ENCODE results near the gene ASCL5.

Gene ASCL5

GRCh38 chr1:201153474-201154388 lies 26.7 kb upstream of the ASCL5 start:
- peak in 9 of 51 donors; percentile 41 to 86 (median 59) for DNase-seq

- no peak for DNase-seq
Observed at GRCh38 chr1:201149400-201149799, 22.4 kb upstream of the ASCL5 start.

- no peak for DNase-seq
Observed at GRCh38 chr1:201147396-201148015, 20.5 kb upstream of the ASCL5 start.

GRCh38 chr1:201146626-201147390 lies 19.8 kb upstream of the ASCL5 start:
- no peak for DNase-seq

- DNase-seq, result no peak
Observed at GRCh38 chr1:201145816-201146215, 18.8 kb upstream of the ASCL5 start.

GRCh38 chr1:201145132-201145531 lies 18.1 kb upstream of the ASCL5 start:
- no peak for DNase-seq

- no peak for DNase-seq
Observed at GRCh38 chr1:201144701-201145100, 17.7 kb upstream of the ASCL5 start.

GRCh38 chr1:201143726-201144635 lies 17.0 kb upstream of the ASCL5 start:
- DNase-seq, result peak in 8 of 51 donors; percentile 8 to 40 (median 19)

- no peak for DNase-seq
Observed at GRCh38 chr1:201142849-201143725, 16.1 kb upstream of the ASCL5 start.

- peak in 10 of 51 donors; percentile 6 to 36 (median 20) for DNase-seq
Observed at GRCh38 chr1:201142011-201142848, 15.2 kb upstream of the ASCL5 start.

- DNase-seq, result no peak
Observed at GRCh38 chr1:201141418-201141817, 14.4 kb upstream of the ASCL5 start.

GRCh38 chr1:201140941-201141260 lies 13.9 kb upstream of the ASCL5 start:
- no peak for DNase-seq

GRCh38 chr1:201140235-201140940 lies 13.4 kb upstream of the ASCL5 start:
- DNase-seq, result no peak

GRCh38 chr1:201139756-201140155 lies 12.8 kb upstream of the ASCL5 start:
- no peak for DNase-seq

- DNase-seq, result no peak
Observed at GRCh38 chr1:201139306-201139705, 12.3 kb upstream of the ASCL5 start.

- peak in 1 of 51 donors; percentile 5 for DNase-seq
Observed at GRCh38 chr1:201138311-201138840, 11.4 kb upstream of the ASCL5 start.

- peak in 28 of 51 donors; percentile 8 to 67 (median 40) for DNase-seq
Observed at GRCh38 chr1:201137579-201138310, 10.8 kb upstream of the ASCL5 start.

All from hypothalamus (tissue), 51 donors.